GM12878 (cell line): ENCODE data around the gene ZNF385A. TPM values are rescaled to one million over a fixed set of nuclear protein-coding genes. Genes with fewer than 3 reads are reported as not detected.

ENCODE experiments used
- BCL11A ChIP-seq: IDR thresholded peaks from 2 replicates; pipeline ENCODE4 v1.6.1; 2011; ENCODE audit warnings: low read depth, low read length
- CBX5 ChIP-seq: sonication (generic); IDR thresholded peaks from 2 replicates; pipeline ENCODE4 v1.6.1; 2016; ENCODE audit warnings: low read depth, moderate library complexity, mild to moderate bottlenecking, inconsistent platforms
- CTCF ChIP-seq, 3 experiments: IDR thresholded peaks in 2 of 3; conservative IDR thresholded peaks in 1 of 3; 2 replicates each; pipeline ENCODE4 v1.5.1; 2011; ENCODE audit warnings: low read depth in 3 of 3, low read length in 3 of 3, mild to moderate bottlenecking in 3 of 3, control low read depth in 2 of 3, moderate library complexity in 2 of 3, inconsistent platforms in 1 of 3, mixed read lengths in 1 of 3; ENCODE audit not compliant: control insufficient read depth in 2 of 3, insufficient read depth in 1 of 3; ENCODE audit errors: extremely low read depth in 1 of 3
- DPF2 ChIP-seq: fragments of 450-650 bp; IDR thresholded peaks from 2 replicates; pipeline ENCODE4 v1.6.1; 2017; ENCODE audit warnings: mild to moderate bottlenecking
- HCFC1 ChIP-seq: fragments of 150-350 bp; IDR thresholded peaks from 2 replicates; pipeline ENCODE4 v1.6.1; 2014; ENCODE audit warnings: low read length
- KDM1A ChIP-seq: fragments of 200-600 bp; sonication (generic); IDR thresholded peaks from 2 replicates; pipeline ENCODE4 v1.6.1; 2016; ENCODE audit warnings: borderline replicate concordance
- NBN ChIP-seq: fragments of 450-650 bp; IDR thresholded peaks from 2 replicates; pipeline ENCODE4 v1.6.1; 2016
- NFIC ChIP-seq: IDR thresholded peaks from 2 replicates; pipeline ENCODE4 v1.6.1; 2012; ENCODE audit warnings: low read depth, mild to moderate bottlenecking, inconsistent platforms, low read length, moderate library complexity
- PAX8 ChIP-seq: fragments of 450-650 bp; IDR thresholded peaks from 2 replicates; pipeline ENCODE4 v1.6.1; 2017; ENCODE audit warnings: mild to moderate bottlenecking, moderate library complexity
- YBX1 ChIP-seq: fragments of 450-650 bp; IDR thresholded peaks from 2 replicates; pipeline ENCODE4 v1.6.1; 2016; ENCODE audit warnings: antibody characterized with exemption
- YY1 ChIP-seq: IDR thresholded peaks from 2 replicates; pipeline ENCODE4 v1.6.1; 2011; ENCODE audit warnings: low read depth, mild to moderate bottlenecking, low read length
- ZBED1 ChIP-seq: IDR thresholded peaks from 2 replicates; pipeline ENCODE4 v1.6.1; 2016; ENCODE audit warnings: borderline replicate concordance
- ZNF24 ChIP-seq: fragments of 450-650 bp; IDR thresholded peaks from 2 replicates; pipeline ENCODE4 v1.6.1; 2017; ENCODE audit warnings: antibody characterized with exemption, mild to moderate bottlenecking
- ZNF687 ChIP-seq: fragments of 450-650 bp; IDR thresholded peaks from 2 replicates; pipeline ENCODE4 v1.6.1; 2017; ENCODE audit warnings: mild to moderate bottlenecking, moderate library complexity
- ZSCAN29 ChIP-seq: fragments of 450-650 bp; IDR thresholded peaks from 2 replicates; pipeline ENCODE4 v1.6.1; 2017; ENCODE audit warnings: mild to moderate bottlenecking, moderate library complexity
- ZZZ3 ChIP-seq: IDR thresholded peaks from 2 replicates; pipeline ENCODE4 v1.6.1; 2011; ENCODE audit warnings: low read depth; ENCODE audit not compliant: control insufficient read depth, insufficient read length
- polyA plus RNA-seq, 11 experiments: library from polyadenylated mRNA; depleted of rRNA in 4 of 11; unstranded in 6 of 11; stranded (reverse) in 5 of 11; fragments of >200 nt; fragmentation: Nextera tagmentation in 4 of 11; fragmentation: Illumina TruSeq in 1 of 11; extraction: Ambion mirVana in 4 of 11; extraction: Trizol in 1 of 11; gene quantifications; 1 replicate in 1 of 11; 2 replicates in 10 of 11; pipeline versions ENCODE4 v1.2.1 to v1.2.3, GENCODE V29; 2011 to 2016; ENCODE audit warnings: inconsistent platforms in 2 of 11, missing spikeins in 2 of 11, low read depth in 1 of 11
- total RNA-seq, 4 experiments: library from RNA; depleted of rRNA in 3 of 4; stranded (reverse); fragments of >200 nt in 3 of 4; fragmentation: Illumina TruSeq in 1 of 4; extraction: Trizol in 1 of 4; gene quantifications; 2 replicates each; pipeline versions ENCODE4 v1.2.1 to v1.2.3, GENCODE V29; 2013 to 2021
- TF ChIP-seq, protein P1 (sequence below): fragments of 450-650 bp; IDR thresholded peaks from 2 replicates; pipeline ENCODE4 v1.6.1; 2016; ENCODE audit warnings: mild to moderate bottlenecking
- TF ChIP-seq, protein P2 (sequence below): IDR thresholded peaks from 2 replicates; pipeline ENCODE4 v1.6.1; 2011; ENCODE audit warnings: low read depth, low read length, improper control_type of control experiment, borderline replicate concordance
- TF ChIP-seq, protein P3 (sequence below): fragments of 450-650 bp; IDR thresholded peaks from 2 replicates; pipeline ENCODE4 v1.6.1; 2017; ENCODE audit warnings: borderline replicate concordance

The ZNF385A gene
- total and polyA plus RNA-seq, 10 of the 15 experiments (the other 5 are each of a cell fraction or from before 2014, with no cell fraction given) = 0.26 to 26.1 (median 4.9) TPM

- TF ChIP-seq, protein P1, sequence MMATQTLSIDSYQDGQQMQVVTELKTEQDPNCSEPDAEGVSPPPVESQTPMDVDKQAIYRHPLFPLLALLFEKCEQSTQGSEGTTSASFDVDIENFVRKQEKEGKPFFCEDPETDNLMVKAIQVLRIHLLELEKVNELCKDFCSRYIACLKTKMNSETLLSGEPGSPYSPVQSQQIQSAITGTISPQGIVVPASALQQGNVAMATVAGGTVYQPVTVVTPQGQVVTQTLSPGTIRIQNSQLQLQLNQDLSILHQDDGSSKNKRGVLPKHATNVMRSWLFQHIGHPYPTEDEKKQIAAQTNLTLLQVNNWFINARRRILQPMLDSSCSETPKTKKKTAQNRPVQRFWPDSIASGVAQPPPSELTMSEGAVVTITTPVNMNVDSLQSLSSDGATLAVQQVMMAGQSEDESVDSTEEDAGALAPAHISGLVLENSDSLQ = no peak
- TF ChIP-seq, protein P2, sequence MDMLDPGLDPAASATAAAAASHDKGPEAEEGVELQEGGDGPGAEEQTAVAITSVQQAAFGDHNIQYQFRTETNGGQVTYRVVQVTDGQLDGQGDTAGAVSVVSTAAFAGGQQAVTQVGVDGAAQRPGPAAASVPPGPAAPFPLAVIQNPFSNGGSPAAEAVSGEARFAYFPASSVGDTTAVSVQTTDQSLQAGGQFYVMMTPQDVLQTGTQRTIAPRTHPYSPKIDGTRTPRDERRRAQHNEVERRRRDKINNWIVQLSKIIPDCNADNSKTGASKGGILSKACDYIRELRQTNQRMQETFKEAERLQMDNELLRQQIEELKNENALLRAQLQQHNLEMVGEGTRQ = no peak
- peak; percentile 67; the same call in 1 of the 2 replicates for TF ChIP-seq YY1
- TF ChIP-seq ZNF24 = no peak
- no peak for TF ChIP-seq KDM1A
- TF ChIP-seq BCL11A = no peak
- no peak for TF ChIP-seq DPF2
- peak; percentile 98 to 99 (median 99) for TF ChIP-seq CTCF (IDR thresholded peaks at IDR 0.05 in 2 of 3, conservative IDR thresholded peaks at IDR 0.05 in 1 of 3; ENCODE audit: control insufficient read depth in 2 of 3, extremely low read depth in 1 of 3, insufficient read depth in 1 of 3, low read depth in 3 of 3, low read length in 3 of 3)
- no peak for TF ChIP-seq ZZZ3
- TF ChIP-seq ZSCAN29 = no peak
- TF ChIP-seq HCFC1 = no peak
- peak; percentile 45; the same call in 1 of the 2 replicates for TF ChIP-seq NBN
- TF ChIP-seq, protein P3, sequence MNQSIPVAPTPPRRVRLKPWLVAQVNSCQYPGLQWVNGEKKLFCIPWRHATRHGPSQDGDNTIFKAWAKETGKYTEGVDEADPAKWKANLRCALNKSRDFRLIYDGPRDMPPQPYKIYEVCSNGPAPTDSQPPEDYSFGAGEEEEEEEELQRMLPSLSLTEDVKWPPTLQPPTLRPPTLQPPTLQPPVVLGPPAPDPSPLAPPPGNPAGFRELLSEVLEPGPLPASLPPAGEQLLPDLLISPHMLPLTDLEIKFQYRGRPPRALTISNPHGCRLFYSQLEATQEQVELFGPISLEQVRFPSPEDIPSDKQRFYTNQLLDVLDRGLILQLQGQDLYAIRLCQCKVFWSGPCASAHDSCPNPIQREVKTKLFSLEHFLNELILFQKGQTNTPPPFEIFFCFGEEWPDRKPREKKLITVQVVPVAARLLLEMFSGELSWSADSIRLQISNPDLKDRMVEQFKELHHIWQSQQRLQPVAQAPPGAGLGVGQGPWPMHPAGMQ = no peak
- TF ChIP-seq YBX1 = no peak
- no peak for TF ChIP-seq ZNF687
- no peak for TF ChIP-seq PAX8
- TF ChIP-seq CBX5 = no peak
- no peak for TF ChIP-seq NFIC
- TF ChIP-seq ZBED1 = no peak
These were observed 14.7 kb upstream of the ZNF385A start (continued) for GRCh38 chr12:54398995-54399793.
